NOMO-1 treated with DMSO at 0.1 percent for 48 hours (cell line): ENCODE results near the gene ZNF407.
"Not testable (repeated sequence)": the region's sequence is repeated elsewhere in the genome, so short reads cannot be mapped to it uniquely, and the experiment has no call there.

Experiments
- DNase-seq: peaks from one replicate; lab custom pipeline; 2025; ENCODE audit not compliant: unreplicated experiment; lab: John Stamatoyannopoulos, UW

Gene ZNF407

GRCh38 chr18:75085676-75086075 lies 488.0 kb downstream of the ZNF407 start:
- DNase-seq, result not testable (repeated sequence)

DNA sequence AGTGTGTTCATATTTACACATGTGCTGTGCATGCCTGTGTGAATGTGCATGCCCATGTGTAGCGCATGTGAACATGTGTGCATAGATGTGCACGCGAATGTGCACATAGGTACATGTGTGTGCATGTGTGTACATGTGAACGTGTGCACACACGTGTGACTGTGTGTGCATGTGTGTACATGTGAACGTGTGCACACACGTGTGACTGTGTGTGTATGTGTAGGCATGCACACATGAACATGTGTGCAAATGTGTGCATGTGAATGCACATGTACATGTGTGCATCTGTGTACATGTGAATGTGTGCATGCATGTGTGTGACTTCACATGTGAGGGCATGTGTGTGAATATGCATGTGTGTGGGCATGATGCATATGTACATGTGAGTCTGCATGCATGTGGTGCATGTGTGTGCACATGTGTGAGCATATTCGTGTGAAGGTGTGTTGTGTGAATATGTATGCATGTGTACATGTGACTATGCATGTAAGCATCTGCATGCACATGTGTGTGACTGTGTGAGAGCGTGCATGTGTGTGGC lies 488.9 kb downstream of the ZNF407 start:
- DNase-seq, result no peak

GRCh38 chr18:75087119-75088020 lies 489.7 kb downstream of the ZNF407 start:
- DNase-seq, result no peak

DNA sequence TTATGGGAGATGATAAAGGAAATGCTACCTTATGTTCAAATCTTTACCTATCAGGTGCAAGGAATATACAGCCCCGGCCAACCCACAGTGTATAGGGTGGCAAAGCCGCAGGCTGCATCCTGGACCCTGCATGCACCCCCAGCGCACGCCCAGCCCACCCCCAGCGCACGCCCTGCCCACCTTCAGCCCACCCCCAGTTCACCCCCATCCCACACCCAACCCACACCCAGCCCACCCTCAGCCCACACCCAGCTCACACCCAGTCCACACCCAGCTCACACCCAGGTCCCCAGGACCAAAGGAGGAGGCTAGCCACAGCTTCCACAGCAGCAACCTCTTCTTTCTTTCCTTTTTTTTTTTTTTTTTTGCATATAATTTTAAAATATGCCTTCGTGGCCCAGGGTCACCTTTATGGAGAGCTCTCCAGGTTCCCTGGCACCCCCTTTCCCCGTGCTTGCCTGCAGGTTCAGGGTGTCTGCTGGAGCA lies 490.4 kb downstream of the ZNF407 start:
- DNase-seq, result no peak

GRCh38 chr18:75088622-75089211 lies 491.0 kb downstream of the ZNF407 start:
- DNase-seq, result no peak

- no peak for DNase-seq
Observed at GRCh38 chr18:75089748-75090327, 492.2 kb downstream of the ZNF407 start.

GRCh38 chr18:75090336-75090735 lies 492.7 kb downstream of the ZNF407 start:
- no peak for DNase-seq

- DNase-seq, result no peak
Observed at GRCh38 chr18:75097491-75098225, 500.0 kb downstream of the ZNF407 start.

GRCh38 chr18:75100832-75101630 lies 503.4 kb downstream of the ZNF407 start:
- DNase-seq, result no peak

DNA sequence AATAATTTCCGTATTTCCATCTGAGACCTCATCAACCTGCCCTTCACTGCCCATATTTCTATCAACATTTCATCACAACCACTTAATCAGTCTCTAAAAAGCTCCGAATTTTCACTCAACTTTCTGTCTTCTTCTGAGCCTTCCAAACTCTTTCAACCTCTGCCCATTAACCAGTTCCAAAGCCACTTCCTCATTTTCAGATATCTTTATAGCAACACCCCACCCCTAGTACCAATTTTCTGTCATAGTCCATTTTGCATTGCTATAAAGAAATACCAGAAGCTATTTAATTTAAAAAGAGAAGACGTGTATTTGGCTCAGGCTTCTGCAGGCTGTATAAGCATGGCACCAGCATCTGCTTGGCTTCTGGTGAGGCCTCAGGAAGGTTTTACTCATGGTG lies 504.2 kb downstream of the ZNF407 start:
- DNase-seq, result no peak

GRCh38 chr18:75104029-75104428 lies 506.4 kb downstream of the ZNF407 start:
- DNase-seq, result not testable (repeated sequence)

- DNase-seq, result no peak
Observed at GRCh38 chr18:75104483-75104882, 506.8 kb downstream of the ZNF407 start.

GRCh38 chr18:75105551-75106254 lies 508.0 kb downstream of the ZNF407 start:
- no peak for DNase-seq

GRCh38 chr18:75106746-75107145 lies 509.1 kb downstream of the ZNF407 start:
- no peak for DNase-seq

DNA sequence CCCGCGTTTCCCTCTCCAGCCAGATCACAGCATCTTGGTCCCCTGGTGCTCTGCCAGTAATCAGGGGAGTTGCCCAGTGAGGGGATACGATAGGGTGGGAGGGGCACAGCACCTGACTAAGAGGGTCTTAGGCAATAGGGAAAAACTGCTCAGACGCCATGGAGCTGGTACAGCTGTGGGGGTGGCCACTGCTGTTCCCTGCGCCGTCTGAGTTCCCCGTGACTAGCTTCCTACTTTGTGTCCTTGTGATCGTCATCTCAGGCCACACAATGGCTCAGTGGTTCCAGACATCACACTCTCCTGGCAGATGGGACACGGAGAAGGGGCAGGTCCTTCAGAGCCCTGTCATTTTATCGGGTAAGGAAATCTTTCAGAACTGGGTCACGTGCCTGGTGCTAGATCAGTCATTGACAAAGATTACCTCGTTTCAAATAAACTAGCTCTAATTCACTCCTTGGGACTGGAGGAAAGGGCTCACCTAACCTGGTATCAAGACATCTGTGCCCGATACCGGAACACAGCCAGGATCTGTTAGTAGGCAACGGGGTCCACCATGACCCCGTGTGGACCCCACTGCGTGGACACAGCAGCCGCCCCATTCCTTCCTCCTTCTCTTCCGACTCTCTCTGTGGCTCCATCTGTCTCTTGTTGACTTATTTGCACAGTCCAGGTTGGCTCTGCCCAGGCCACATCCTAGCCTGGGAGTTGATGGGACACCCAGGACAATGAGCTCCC lies 509.7 kb downstream of the ZNF407 start:
- DNase-seq, result no peak

GRCh38 chr18:75107931-75108276 lies 510.2 kb downstream of the ZNF407 start:
- DNase-seq, result no peak

DNA sequence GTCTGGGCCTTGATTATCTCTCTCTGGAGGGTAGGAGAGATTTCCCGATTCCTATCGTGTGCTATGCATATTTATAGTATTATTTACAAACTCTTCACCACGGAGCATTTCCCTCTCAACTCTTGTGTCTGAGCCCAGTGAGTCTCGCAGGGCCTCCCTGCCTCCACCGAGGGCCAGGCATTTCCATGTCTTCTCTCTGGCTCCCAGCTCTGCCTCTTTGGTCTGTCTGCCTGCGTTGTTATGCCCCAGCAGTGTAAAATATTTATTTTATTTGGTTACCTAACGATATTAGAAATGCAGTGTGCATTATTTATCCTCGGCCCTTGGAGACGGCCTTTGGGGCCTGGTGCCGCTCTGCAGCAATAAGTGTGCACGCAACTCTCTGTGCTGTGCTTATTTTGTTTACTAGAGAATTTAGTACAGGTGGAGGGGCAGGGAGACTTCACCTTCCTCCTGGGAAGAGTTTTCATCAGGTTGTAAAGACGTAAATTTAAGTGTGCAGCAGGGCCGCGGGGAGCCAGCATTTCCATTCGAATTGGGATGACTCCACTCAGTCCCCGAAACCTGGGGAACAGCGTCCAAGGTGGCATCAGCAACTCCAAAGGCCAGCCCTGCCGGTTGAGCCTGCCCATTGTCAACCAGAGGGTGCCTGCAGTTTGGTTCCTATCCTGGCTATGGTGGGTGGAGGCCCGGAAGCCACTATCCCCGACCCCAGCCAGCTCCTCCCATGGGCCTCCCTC lies 511.1 kb downstream of the ZNF407 start:
- no peak for DNase-seq

DNA sequence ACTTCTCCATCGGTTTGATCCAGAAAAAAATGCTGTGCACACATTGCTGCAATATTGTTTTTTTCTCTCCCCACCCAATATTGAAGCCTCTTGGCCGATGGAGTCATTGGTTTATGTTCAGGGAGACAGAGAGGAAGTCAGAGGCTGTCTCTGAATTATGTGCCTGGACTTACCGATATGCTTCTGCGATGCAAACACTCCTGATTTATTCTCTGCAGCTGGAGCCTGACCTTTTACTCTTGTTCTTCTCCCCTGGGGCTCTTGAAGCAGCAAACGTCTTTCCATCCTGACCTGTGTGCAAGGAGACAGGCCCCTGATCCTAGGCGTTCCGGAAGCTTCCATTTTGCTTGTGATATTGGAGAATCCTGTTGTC lies 511.6 kb downstream of the ZNF407 start:
- DNase-seq, result no peak
